CD14-positive monocyte (primary cell): ENCODE results near the gene LCOR. TPM values are rescaled to one million over a fixed set of nuclear protein-coding genes. Genes with fewer than 3 reads are reported as not detected.

Source experiments
- DNase-seq, 3 donors: peaks; one replicate each; pipeline ENCODE4 v3.0.0-alpha.2; 2011 to 2022
- H2AFZ ChIP-seq: 2 replicates; pipeline ENCODE4 v1.6.0; 2012; ENCODE audit warnings: mild to moderate bottlenecking, low read depth, low read length, inconsistent platforms; ENCODE audit not compliant: insufficient read depth, poor library complexity, severe bottlenecking
- H3K27ac ChIP-seq, 2 donors: 1 replicate in 1 of 2; 2 replicates in 1 of 2; pipeline ENCODE4 v1.5.1; 2012 to 2013; ENCODE audit warnings: low read length in 2 of 2, control low read depth in 1 of 2, inconsistent platforms in 1 of 2, low read depth in 1 of 2, mild to moderate bottlenecking in 1 of 2
- H3K27me3 ChIP-seq, 2 donors: one replicate each; pipeline versions ENCODE4 v1.6.0 to v1.6.1; 2011 to 2013; ENCODE audit warnings: low read length in 2 of 2; ENCODE audit not compliant: control insufficient read depth in 2 of 2, insufficient read depth in 2 of 2
- H3K36me3 ChIP-seq, 2 donors: replicated peaks in 1 of 2; 1 replicate in 1 of 2; 2 replicates in 1 of 2; pipeline versions ENCODE4 v1.5.1 to v1.6.1; 2012 to 2013; ENCODE audit warnings: low read length in 2 of 2, control low read depth in 1 of 2, inconsistent platforms in 1 of 2, mild to moderate bottlenecking in 1 of 2; ENCODE audit not compliant: insufficient read depth in 2 of 2, control insufficient read depth in 1 of 2
- H3K4me1 ChIP-seq, 2 donors: 1 replicate in 1 of 2; 2 replicates in 1 of 2; pipeline versions ENCODE4 v1.5.1 to v1.6.1; 2012 to 2013; ENCODE audit warnings: low read length in 2 of 2, control low read depth in 1 of 2, inconsistent platforms in 1 of 2, mild to moderate bottlenecking in 1 of 2, moderate library complexity in 1 of 2; ENCODE audit not compliant: insufficient read depth in 2 of 2, control insufficient read depth in 1 of 2
- H3K4me2 ChIP-seq: replicated peaks from 2 replicates; pipeline ENCODE3; 2012; ENCODE audit warnings: low read length, moderate library complexity, mild to moderate bottlenecking; ENCODE audit not compliant: poor library complexity, severe bottlenecking; ENCODE audit errors: extremely low read depth
- H3K4me3 ChIP-seq, 3 experiments: fragments of 200-600 bp in 1 of 3; sonication (generic) in 1 of 3; replicated peaks in 1 of 3; 1 replicate in 2 of 3; 2 replicates in 1 of 3; pipeline ENCODE4 v1.5.1; 2011 to 2013; ENCODE audit warnings: low read length in 3 of 3, mild to moderate bottlenecking in 3 of 3, control low read depth in 2 of 3, low read depth in 2 of 3, inconsistent platforms in 1 of 3, moderate library complexity in 1 of 3
- H3K79me2 ChIP-seq: 2 replicates; pipeline ENCODE4 v1.6.0; 2012; ENCODE audit warnings: mild to moderate bottlenecking, control low read depth, inconsistent platforms, low read length, moderate library complexity; ENCODE audit not compliant: insufficient read depth
- H3K9ac ChIP-seq: 2 replicates; pipeline ENCODE4 v1.6.0; 2017; ENCODE audit warnings: low read length, mild to moderate bottlenecking; ENCODE audit not compliant: insufficient read depth, poor library complexity, severe bottlenecking
- H3K9me3 ChIP-seq, 2 donors: replicated peaks in 1 of 2; 1 replicate in 1 of 2; 2 replicates in 1 of 2; pipeline versions ENCODE4 v1.5.1 to v1.6.1; 2012 to 2013; ENCODE audit warnings: low read length in 2 of 2, control low read depth in 1 of 2; ENCODE audit not compliant: control insufficient read depth in 1 of 2, insufficient read depth in 1 of 2
- H4K20me1 ChIP-seq: 2 replicates; pipeline ENCODE4 v1.6.0; 2012; ENCODE audit warnings: mild to moderate bottlenecking, low read length, control low read depth, moderate library complexity; ENCODE audit not compliant: insufficient read depth
- H3K27ac Mint-ChIP-seq, 7 donors: one replicate each; pipeline ENCODE4 v1.8.0; 2020; ENCODE audit warnings: mild to moderate bottlenecking in 7 of 7, mixed read lengths in 7 of 7, moderate library complexity in 6 of 7, inconsistent platforms in 2 of 7
- H3K27me3 Mint-ChIP-seq, 3 donors: one replicate each; pipeline ENCODE4 v1.8.0; 2021 to 2022; ENCODE audit warnings: low read depth in 3 of 3, mild to moderate bottlenecking in 3 of 3, mixed read lengths in 3 of 3, moderate library complexity in 3 of 3, inconsistent platforms in 1 of 3
- H3K36me3 Mint-ChIP-seq, 2 donors: one replicate each; pipeline ENCODE4 v1.8.0; 2020; ENCODE audit warnings: mixed read lengths in 2 of 2, inconsistent platforms in 1 of 2, mild to moderate bottlenecking in 1 of 2
- H3K4me1 Mint-ChIP-seq: one replicate; pipeline ENCODE4 v1.8.0; 2020; ENCODE audit warnings: mild to moderate bottlenecking, mixed read lengths
- H3K4me3 Mint-ChIP-seq, 2 donors: one replicate each; pipeline ENCODE4 v1.8.0; 2020; ENCODE audit warnings: mild to moderate bottlenecking in 2 of 2, mixed read lengths in 2 of 2, moderate library complexity in 1 of 2
- H3K9me3 Mint-ChIP-seq, 7 donors: one replicate each; pipeline ENCODE4 v1.8.0; 2020 to 2022; ENCODE audit warnings: mixed read lengths in 7 of 7, mild to moderate bottlenecking in 6 of 7, moderate library complexity in 6 of 7, inconsistent platforms in 2 of 7
- WGBS: methylation state at CpG from one replicate; pipeline ENCODE4 v1.1.5; 2013; ENCODE audit warnings: missing lambda C conversion rate; ENCODE audit not compliant: insufficient coverage; 5-methylcytosine and 5-hydroxymethylcytosine counted together
- intact Hi-C, 2 donors: fragments of 100-400 bp; cut with micrococcal nuclease; formaldehyde crosslinking; loops; one replicate each; pipeline versions ENCODE4 v1.15.0 to v1.15.1; 2023
- polyA plus RNA-seq, 3 donors: library from polyadenylated mRNA; depleted of rRNA in 1 of 3; unstranded in 2 of 3; stranded (reverse) in 1 of 3; fragments of 300-500 nt in 2 of 3; fragments of >200 nt in 1 of 3; fragmentation: Illumina TruSeq in 2 of 3; gene quantifications; 1 replicate in 2 of 3; 2 replicates in 1 of 3; pipeline ENCODE4 v1.2.3, GENCODE V29; 2012 to 2021
- TF ChIP-seq, protein P1 (sequence below): fragments of 200-600 bp; IDR thresholded peaks from one replicate; pipeline ENCODE4 v1.8.0; 2022; ENCODE audit warnings: antibody characterized with exemption, mild to moderate bottlenecking

LCOR gene
- polyA plus RNA-seq, 3 donors: 5.7 to 11.8 (median 10.0) TPM

DNA sequence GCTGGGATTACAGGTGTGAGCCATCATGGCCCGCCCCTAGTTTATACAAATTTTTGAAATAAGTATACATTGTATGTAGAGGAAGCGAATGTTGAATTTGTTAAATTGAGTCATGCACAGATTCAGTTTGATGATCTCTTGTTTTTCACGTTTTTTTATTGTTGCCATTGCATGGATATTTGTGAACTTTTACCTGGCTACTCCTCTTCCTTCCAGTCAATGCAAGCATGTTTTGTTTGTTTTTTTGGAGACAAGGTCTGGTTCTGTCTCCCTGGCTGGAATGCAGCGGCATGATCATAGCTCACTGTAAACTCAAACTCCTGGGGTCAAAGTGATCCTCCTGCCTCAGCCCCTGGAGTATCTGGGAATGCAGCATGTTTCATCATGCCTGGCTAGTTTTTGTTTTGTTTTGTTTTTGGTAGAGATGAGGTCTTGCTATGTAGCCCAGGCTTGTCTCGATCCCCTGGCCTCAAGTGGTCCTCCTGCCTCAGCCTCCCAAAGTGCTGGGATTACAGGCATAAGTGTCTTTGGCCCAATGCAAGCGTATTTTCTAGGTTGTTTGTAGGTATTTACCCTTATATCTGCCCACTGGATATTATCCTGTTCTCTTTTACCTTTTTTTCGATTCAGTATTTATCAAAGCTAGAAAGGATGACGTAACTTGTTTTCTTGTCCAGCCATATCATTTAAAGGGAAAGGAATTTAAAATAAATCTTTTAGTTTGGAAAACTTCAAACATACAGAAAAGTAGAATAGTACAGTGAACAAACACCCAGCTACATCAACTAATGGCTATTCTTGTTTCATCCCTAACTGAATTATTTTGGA, 11.0 kb downstream of the LCOR start:
- no peaks in the 10 kb centered on the region for H3K27me3 ChIP-seq
- Mint-ChIP-seq H3K4me3 (no peak overlapping the region), H3K36me3 (peaks cover 5 to 8% of the 10 kb centered on the region in 2 donors), H3K9me3 (no peaks in the 10 kb centered on the region), H3K27me3 (no peaks in the 10 kb centered on the region), H3K27ac (peak overlapping the region in 3 of 7 donors; percentile 49 to 59 (median 52)), H3K4me1 (peaks cover 40% of the 10 kb centered on the region)
- intact Hi-C loops: no loop called here
- no peak overlapping the region for H2AFZ ChIP-seq
- TF ChIP-seq, protein P1, sequence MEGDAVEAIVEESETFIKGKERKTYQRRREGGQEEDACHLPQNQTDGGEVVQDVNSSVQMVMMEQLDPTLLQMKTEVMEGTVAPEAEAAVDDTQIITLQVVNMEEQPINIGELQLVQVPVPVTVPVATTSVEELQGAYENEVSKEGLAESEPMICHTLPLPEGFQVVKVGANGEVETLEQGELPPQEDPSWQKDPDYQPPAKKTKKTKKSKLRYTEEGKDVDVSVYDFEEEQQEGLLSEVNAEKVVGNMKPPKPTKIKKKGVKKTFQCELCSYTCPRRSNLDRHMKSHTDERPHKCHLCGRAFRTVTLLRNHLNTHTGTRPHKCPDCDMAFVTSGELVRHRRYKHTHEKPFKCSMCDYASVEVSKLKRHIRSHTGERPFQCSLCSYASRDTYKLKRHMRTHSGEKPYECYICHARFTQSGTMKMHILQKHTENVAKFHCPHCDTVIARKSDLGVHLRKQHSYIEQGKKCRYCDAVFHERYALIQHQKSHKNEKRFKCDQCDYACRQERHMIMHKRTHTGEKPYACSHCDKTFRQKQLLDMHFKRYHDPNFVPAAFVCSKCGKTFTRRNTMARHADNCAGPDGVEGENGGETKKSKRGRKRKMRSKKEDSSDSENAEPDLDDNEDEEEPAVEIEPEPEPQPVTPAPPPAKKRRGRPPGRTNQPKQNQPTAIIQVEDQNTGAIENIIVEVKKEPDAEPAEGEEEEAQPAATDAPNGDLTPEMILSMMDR: no peak
- DNase-seq: no peak
- no peak overlapping the region for H3K4me2 ChIP-seq
- peak overlapping the region in 1 of 2 donors; percentile 15 for H3K27ac ChIP-seq
- H3K4me3 ChIP-seq: no peak overlapping the region
- H4K20me1 ChIP-seq: peaks cover 99% of the 10 kb centered on the region
- no peak overlapping the region for H3K9ac ChIP-seq
- no peaks in the 10 kb centered on the region for H3K9me3 ChIP-seq
- peaks cover 99% of the 10 kb centered on the region for H3K79me2 ChIP-seq
- H3K4me1 ChIP-seq: peaks cover 16 to 19% of the 10 kb centered on the region in 2 donors
- no CpG with 5 or more reads among the region's 8 CpGs for WGBS
- no peaks in the 10 kb centered on the region for H3K36me3 ChIP-seq

DNA sequence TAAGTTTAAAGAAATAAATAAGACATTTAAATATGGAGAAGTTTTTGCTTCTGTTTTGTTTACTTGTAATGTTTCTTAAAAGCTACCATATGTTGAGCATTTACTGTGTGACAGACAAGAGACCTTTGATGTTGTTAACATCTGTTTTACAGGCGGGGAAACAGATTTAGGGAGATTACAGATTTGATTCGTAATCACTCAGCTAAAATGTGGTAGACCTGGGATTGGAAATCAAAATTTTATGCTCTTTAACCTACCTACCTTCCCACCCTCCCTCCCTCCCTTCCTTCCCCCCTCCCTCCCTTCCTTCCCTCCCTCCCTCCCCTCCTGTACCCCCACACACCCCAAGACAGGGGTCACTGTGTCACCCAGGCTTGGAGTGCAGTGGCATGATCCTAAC, 11.7 kb downstream of the LCOR start:
- Mint-ChIP-seq H3K36me3 (peaks cover 2 to 5% of the 10 kb centered on the region in 2 donors), H3K27me3 (no peaks in the 10 kb centered on the region), H3K4me1 (peaks cover 37% of the 10 kb centered on the region), H3K27ac (peak overlapping the region in 1 of 7 donors; percentile 8), H3K4me3 (no peak overlapping the region), H3K9me3 (no peaks in the 10 kb centered on the region)
- TF ChIP-seq, protein P1: no peak
- no CpG with 5 or more reads among the region's 2 CpGs for WGBS
- H3K9me3 ChIP-seq: no peaks in the 10 kb centered on the region
- H3K79me2 ChIP-seq: peaks cover 99% of the 10 kb centered on the region
- H3K27ac ChIP-seq: no peak overlapping the region
- H3K4me1 ChIP-seq: peaks cover 16 to 19% of the 10 kb centered on the region in 2 donors
- intact Hi-C loops: no loop called here
- no peaks in the 10 kb centered on the region for H3K27me3 ChIP-seq
- no peak overlapping the region for H2AFZ ChIP-seq
- H3K36me3 ChIP-seq: no peaks in the 10 kb centered on the region
- no peak overlapping the region for H3K4me3 ChIP-seq
- no peak overlapping the region for H3K4me2 ChIP-seq
- no peak overlapping the region for H3K9ac ChIP-seq
- no peak for DNase-seq
- peaks cover 99% of the 10 kb centered on the region for H4K20me1 ChIP-seq
